HUES64 (cell line): Measurements from ENCODE around the gene SETBP1.

Experiments used
- H3K27ac ChIP-seq: 2 replicates; pipeline ENCODE4 v1.7.0; 2013; ENCODE audit warnings: low read depth, low read length, inconsistent platforms
- H3K27me3 ChIP-seq: 2 replicates; pipeline ENCODE4 v1.6.1; 2013; ENCODE audit warnings: mild to moderate bottlenecking, low read length; ENCODE audit not compliant: insufficient read depth
- H3K36me3 ChIP-seq: 2 replicates; pipeline ENCODE4 v1.6.1; 2013; ENCODE audit warnings: mild to moderate bottlenecking, low read length; ENCODE audit not compliant: insufficient read depth
- H3K4me1 ChIP-seq: 2 replicates; pipeline ENCODE4 v1.6.1; 2013; ENCODE audit warnings: mild to moderate bottlenecking, low read length, moderate library complexity; ENCODE audit not compliant: insufficient read depth
- H3K4me3 ChIP-seq: 2 replicates; pipeline ENCODE4 v1.5.1; 2013; ENCODE audit warnings: mild to moderate bottlenecking, low read length, moderate library complexity
- H3K9ac ChIP-seq: 2 replicates; pipeline ENCODE4 v1.6.1; 2013; ENCODE audit warnings: mild to moderate bottlenecking, low read depth, low read length
- H3K9me3 ChIP-seq: 2 replicates; pipeline ENCODE4 v1.6.1; 2013; ENCODE audit warnings: low read depth, low read length; ENCODE audit not compliant: insufficient read depth
- WGBS: fragments of 150-250, 120-280 bp; methylation state at CpG from one replicate; pipeline ENCODE4 v1.1.7; 2013; ENCODE audit warnings: missing lambda C conversion rate; 5-methylcytosine and 5-hydroxymethylcytosine counted together

Gene SETBP1

DNA sequence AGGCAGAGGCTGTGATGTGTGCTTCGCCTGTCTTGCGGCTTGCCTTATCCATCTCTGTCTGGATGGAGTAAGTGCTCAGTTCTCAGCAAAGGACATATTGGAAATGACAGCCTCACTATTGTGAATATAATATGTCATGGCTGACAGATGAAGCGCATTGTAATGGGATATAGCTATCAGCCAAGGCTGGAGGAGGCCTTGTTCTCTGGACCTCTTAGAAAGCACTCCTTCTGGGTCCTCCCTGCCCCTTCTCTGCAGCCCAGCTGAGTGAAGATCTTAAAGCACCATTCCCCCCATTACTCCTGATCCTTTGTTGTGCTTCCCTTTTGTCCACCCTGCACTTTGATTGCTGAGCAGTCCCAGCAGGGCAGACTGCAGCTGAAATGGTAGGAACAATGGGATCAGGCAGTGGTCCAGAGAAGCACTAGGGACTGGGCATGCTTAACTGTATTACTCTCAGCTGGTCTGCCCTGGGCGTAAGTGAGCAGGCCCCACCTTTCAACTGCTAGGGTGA, 265.3 kb downstream of the SETBP1 start:
- H3K4me3 ChIP-seq: no peak overlapping the region
- no peaks in the 10 kb centered on the region for H3K9me3 ChIP-seq
- H3K27me3 ChIP-seq: peaks cover 6% of the 10 kb centered on the region; the same call in 1 of the 2 replicates
- WGBS: 76% methylated on average over 4 of the region's 4 CpGs
- no peak overlapping the region for H3K27ac ChIP-seq
- peaks cover 33% of the 10 kb centered on the region for H3K4me1 ChIP-seq
- H3K36me3 ChIP-seq: 0 out of 2 replicates have a peak, but pooled peaks cover 3% of the 10 kb centered on the region
- no peak overlapping the region for H3K9ac ChIP-seq

DNA sequence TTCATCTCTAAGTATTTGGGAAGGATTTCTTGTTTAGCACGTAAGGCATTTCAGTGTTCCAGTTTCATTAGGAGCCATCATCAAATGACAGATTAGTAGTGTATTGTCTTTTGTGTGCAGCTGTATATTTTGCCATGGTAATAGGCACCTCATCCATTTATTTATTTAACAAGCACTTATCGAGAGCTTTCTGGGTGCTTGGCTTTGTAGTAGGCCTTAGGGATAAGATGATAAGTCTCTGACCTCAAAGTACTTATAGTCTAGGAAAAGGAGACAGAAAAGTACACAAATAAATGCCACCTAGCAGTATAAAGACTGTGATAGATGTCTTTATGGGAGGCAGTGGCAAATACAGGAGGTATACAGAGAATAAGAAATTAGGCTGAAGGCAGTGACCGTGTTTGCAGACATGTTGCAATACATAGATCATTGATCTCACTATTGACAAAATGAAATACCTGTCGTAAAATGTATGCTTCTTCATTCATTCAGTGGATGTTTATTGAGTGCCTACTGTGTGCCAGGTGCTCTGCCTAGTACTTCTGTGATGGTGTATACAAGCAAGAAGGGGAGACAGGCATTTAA, 265.9 kb downstream of the SETBP1 start:
- WGBS: 92% methylated on average over 3 of the region's 4 CpGs
- peaks cover 6% of the 10 kb centered on the region; the same call in 1 of the 2 replicates for H3K27me3 ChIP-seq

DNA sequence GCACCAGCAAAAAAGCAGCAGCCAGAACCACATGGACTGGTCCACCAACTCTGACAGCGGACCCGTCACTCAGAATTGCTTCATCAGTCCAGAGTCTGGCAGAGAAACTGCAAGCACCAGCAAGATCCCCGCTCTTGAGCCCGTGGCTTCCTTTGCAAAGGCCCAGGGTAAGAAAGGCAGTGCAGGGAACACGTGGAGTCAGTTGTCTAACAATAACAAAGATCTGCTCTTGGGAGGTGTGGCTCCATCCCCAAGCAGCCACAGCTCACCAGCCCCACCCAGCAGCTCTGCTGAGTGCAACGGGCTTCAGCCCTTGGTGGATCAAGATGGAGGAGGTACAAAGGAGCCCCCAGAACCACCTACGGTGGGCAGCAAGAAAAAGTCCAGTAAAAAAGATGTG, 269.3 kb downstream of the SETBP1 start:
- Histone ChIP-seq H3K9me3 (no peaks in the 10 kb centered on the region), H3K4me3 (no peak overlapping the region), H3K27me3 (no peaks in the 10 kb centered on the region), H3K4me1 (peaks cover 16% of the 10 kb centered on the region), H3K9ac (no peak overlapping the region), H3K36me3 (peaks cover 9% of the 10 kb centered on the region; the same call in 1 of the 2 replicates), H3K27ac (no peak overlapping the region)
- WGBS: 87% methylated on average over 7 of the region's 7 CpGs

More for the DNA sequence above, 265.9 kb downstream of the SETBP1 start:
- Histone ChIP-seq H3K36me3 (0 out of 2 replicates have a peak, but pooled peaks cover 3% of the 10 kb centered on the region), H3K4me3 (no peak overlapping the region), H3K4me1 (peaks cover 33% of the 10 kb centered on the region), H3K9me3 (no peaks in the 10 kb centered on the region), H3K27ac (no peak overlapping the region), H3K9ac (no peak overlapping the region)

DNA sequence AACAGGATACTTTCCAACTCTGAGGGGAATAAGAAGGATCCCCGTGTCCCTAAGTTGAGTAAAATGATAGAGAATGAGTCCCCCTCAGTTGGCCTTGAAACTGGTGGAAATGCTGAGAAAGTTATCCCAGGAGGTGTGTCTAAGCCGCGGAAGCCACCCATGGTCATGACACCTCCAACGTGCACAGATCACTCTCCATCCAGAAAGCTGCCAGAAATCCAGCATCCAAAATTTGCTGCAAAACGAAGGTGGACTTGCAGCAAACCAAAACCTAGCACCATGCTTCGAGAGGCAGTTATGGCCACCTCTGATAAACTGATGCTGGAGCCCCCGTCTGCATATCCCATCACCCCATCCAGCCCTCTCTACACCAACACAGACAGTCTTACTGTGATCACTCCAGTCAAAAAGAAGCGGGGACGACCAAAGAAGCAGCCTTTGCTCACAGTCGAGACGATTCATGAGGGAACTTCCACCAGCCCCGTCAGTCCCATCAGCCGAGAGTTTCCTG, 270.1 kb downstream of the SETBP1 start:
- Histone ChIP-seq H3K9me3 (no peaks in the 10 kb centered on the region), H3K9ac (no peak overlapping the region), H3K27ac (no peak overlapping the region), H3K27me3 (no peaks in the 10 kb centered on the region), H3K4me3 (no peak overlapping the region), H3K36me3 (peaks cover 9% of the 10 kb centered on the region; the same call in 1 of the 2 replicates), H3K4me1 (peaks cover 10% of the 10 kb centered on the region; the same call in 1 of the 2 replicates)
- WGBS: 96% methylated on average over 13 of the region's 13 CpGs

DNA sequence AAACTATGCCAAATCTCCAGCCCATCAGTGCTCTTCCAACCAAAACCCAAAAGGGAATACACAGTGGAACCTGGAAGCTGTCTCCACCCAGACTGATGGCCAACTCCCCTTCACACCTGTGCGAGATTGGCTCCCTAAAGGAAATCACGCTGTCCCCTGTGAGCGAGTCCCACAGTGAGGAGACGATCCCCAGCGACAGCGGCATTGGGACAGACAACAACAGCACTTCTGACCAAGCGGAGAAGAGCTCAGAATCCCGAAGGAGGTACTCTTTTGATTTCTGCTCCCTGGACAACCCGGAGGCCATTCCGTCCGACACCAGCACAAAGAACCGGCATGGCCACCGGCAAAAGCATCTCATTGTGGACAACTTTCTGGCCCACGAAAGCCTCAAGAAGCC, 271.1 kb downstream of the SETBP1 start:
- Histone ChIP-seq H3K27ac (no peak overlapping the region), H3K4me3 (no peak overlapping the region), H3K9ac (no peak overlapping the region), H3K4me1 (peaks cover 2% of the 10 kb centered on the region; the same call in 1 of the 2 replicates), H3K9me3 (no peaks in the 10 kb centered on the region), H3K36me3 (peaks cover 9% of the 10 kb centered on the region; the same call in 1 of the 2 replicates), H3K27me3 (no peaks in the 10 kb centered on the region)
- WGBS: 97% methylated on average over 14 of the region's 14 CpGs

DNA sequence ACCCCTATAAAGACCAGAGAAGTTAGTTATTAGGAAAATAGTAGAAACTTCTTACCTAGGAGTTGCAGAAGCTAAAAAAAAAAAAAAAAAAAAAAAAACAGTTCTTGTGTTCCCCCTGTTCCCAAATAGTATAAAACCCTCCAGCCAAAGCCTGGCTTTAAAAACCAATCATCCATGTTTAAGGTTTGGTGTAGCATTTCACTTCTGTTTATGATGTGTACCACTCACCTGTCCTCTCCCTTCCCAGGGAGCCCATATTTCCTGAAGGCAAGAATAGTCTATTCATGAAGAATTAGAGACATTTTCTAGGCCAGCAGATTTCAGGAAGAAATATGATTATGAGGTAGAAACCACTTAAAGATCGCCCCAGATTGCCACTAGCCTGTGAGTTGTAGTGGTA, 273.6 kb downstream of the SETBP1 start:
- WGBS: 41% methylated on average over 1 of the region's 1 CpG
- no peaks in the 10 kb centered on the region; the same call in 1 of the 2 replicates for H3K4me1 ChIP-seq
- H3K27ac ChIP-seq: no peak overlapping the region
- peaks cover 9% of the 10 kb centered on the region; the same call in 1 of the 2 replicates for H3K36me3 ChIP-seq
- no peak overlapping the region for H3K4me3 ChIP-seq
- no peaks in the 10 kb centered on the region for H3K27me3 ChIP-seq
- H3K9ac ChIP-seq: no peak overlapping the region
- no peaks in the 10 kb centered on the region for H3K9me3 ChIP-seq

DNA sequence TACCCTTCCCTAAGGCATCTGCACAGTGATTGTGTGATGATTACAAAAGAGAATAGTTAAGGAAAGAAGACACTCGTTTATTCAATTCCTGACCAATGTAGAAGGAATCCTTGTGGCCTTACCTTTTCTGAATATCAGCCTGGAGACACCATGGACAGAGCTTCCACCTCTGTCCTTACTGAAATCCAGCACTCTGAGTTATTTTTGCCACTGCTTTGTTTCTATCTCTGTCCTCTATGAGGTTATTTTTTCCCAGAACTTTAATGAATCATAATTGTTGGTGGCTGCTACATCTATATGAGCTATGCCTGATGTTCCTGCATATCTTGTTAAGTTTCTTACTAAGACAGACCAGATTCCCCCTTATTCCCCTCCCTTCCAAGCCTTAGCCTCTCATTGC, 275.1 kb downstream of the SETBP1 start:
- no peaks in the 10 kb centered on the region for H3K27me3 ChIP-seq
- no peak overlapping the region for H3K9ac ChIP-seq
- H3K4me3 ChIP-seq: no peak overlapping the region
- H3K9me3 ChIP-seq: no peaks in the 10 kb centered on the region
- H3K4me1 ChIP-seq: no peaks in the 10 kb centered on the region
- H3K27ac ChIP-seq: no peak overlapping the region
- H3K36me3 ChIP-seq: peaks cover 6% of the 10 kb centered on the region; the same call in 1 of the 2 replicates
- 87% methylated on average over 1 of the region's 1 CpG for WGBS

DNA sequence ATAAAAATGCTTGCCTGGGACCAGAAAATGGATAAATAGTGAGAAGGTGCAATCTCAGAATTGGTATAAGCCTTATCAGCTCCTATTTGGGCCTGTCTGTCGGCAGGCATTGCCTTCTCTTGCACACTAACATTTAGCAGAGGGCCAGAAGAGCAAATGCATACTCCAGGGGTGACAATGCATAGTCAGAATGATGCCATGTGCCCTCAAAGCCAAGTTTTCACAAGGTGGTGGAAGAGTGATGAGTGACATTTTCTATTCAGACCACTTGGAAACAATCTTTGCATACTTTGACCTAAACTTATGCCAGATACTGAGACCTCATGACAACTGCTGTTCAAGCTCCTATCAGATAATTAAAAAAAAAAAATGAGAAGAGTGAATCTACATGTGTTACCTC, 276.3 kb downstream of the SETBP1 start:
- Histone ChIP-seq H3K9me3 (no peaks in the 10 kb centered on the region), H3K36me3 (peaks cover 6% of the 10 kb centered on the region; the same call in 1 of the 2 replicates), H3K27ac (no peak overlapping the region), H3K4me3 (no peak overlapping the region), H3K27me3 (no peaks in the 10 kb centered on the region), H3K4me1 (no peaks in the 10 kb centered on the region), H3K9ac (no peak overlapping the region)
- WGBS: 90% methylated on average over 1 of the region's 1 CpG

DNA sequence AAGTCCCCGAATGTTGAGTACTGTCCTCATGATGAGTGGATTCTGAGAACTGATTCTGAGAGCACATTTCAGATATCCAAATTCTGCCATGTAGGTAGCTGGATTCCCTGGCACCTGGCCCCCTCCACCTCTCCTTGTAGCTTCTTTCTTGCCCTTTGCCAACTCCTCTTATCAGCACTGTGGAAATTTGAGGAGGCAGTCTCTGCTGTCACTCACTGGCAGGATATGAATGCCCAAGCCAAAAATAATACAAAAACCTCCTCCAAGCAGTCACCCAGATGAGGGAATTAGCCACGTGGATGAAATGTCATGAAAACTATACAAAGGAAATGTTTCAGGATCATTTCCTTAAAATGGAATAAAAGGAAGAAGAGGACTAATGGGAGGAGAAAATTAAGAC, 276.8 kb downstream of the SETBP1 start:
- H3K9me3 ChIP-seq: no peaks in the 10 kb centered on the region

DNA sequence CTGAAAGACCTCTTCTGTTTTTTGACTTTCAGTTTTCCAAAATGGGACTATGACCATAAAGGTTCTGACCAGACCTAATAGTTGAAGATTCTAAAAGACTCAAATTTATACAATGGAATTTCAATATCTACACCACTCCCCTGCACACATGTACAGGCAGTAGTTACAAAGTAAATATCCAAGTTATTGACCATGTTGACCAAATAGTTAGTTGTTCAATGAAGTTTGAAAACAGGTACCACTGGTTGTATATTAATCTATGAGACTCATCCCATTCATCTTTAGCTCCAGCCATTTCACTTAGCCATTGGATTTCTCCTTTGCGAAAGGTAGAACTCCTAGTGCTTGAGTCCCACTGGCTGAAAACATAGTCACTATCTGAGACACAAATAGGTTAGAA, 277.4 kb downstream of the SETBP1 start:
- WGBS: 94% methylated on average over 1 of the region's 1 CpG
- H3K4me3 ChIP-seq: no peak overlapping the region
- H3K27me3 ChIP-seq: no peaks in the 10 kb centered on the region
- no peak overlapping the region for H3K27ac ChIP-seq
- H3K9me3 ChIP-seq: no peaks in the 10 kb centered on the region
- H3K36me3 ChIP-seq: no peaks in the 10 kb centered on the region
- H3K9ac ChIP-seq: no peak overlapping the region
- H3K4me1 ChIP-seq: no peaks in the 10 kb centered on the region

More for the DNA sequence above, 276.8 kb downstream of the SETBP1 start:
- no peak overlapping the region for H3K27ac ChIP-seq
- no peak overlapping the region for H3K9ac ChIP-seq
- H3K36me3 ChIP-seq: peaks cover 2% of the 10 kb centered on the region; the same call in 1 of the 2 replicates
- no peak overlapping the region for H3K4me3 ChIP-seq
- no peaks in the 10 kb centered on the region for H3K4me1 ChIP-seq
- 95% methylated on average over 2 of the region's 2 CpGs for WGBS
- H3K27me3 ChIP-seq: no peaks in the 10 kb centered on the region

DNA sequence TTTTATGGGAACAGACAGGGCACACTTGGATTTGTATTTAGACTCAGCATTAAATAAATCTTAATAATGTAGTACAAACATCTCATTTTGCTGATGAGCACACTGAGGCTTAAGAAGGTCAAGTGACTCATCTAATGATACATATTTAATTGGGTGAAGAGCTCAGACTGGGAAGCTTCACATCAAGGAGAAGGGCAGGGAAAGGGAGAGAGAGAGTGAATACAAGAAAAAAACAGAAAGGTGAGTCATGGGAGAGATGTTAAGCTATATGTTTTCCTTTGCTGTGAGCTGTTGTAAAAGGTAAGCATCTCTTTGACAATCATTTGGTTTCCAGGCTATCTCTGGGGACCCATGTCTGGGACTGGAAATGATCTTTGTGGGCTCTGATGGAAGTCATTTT, 277.8 kb downstream of the SETBP1 start:
- Histone ChIP-seq H3K4me3 (no peak overlapping the region), H3K9me3 (no peaks in the 10 kb centered on the region), H3K4me1 (no peaks in the 10 kb centered on the region), H3K27me3 (no peaks in the 10 kb centered on the region), H3K36me3 (no peaks in the 10 kb centered on the region), H3K27ac (no peak overlapping the region), H3K9ac (no peak overlapping the region)
